Measurements from ENCODE around the gene PSPN. TPM values are rescaled to one million over a fixed set of nuclear protein-coding genes. Genes with fewer than 3 reads are reported as not detected.
"Not testable (repeated sequence)": the region's sequence is repeated elsewhere in the genome, so short reads cannot be mapped to it uniquely, and the experiment has no call there.

PSPN gene
- total RNA-seq, 1 experiment from 2014 or later, result 1.4 TPM

DNA sequence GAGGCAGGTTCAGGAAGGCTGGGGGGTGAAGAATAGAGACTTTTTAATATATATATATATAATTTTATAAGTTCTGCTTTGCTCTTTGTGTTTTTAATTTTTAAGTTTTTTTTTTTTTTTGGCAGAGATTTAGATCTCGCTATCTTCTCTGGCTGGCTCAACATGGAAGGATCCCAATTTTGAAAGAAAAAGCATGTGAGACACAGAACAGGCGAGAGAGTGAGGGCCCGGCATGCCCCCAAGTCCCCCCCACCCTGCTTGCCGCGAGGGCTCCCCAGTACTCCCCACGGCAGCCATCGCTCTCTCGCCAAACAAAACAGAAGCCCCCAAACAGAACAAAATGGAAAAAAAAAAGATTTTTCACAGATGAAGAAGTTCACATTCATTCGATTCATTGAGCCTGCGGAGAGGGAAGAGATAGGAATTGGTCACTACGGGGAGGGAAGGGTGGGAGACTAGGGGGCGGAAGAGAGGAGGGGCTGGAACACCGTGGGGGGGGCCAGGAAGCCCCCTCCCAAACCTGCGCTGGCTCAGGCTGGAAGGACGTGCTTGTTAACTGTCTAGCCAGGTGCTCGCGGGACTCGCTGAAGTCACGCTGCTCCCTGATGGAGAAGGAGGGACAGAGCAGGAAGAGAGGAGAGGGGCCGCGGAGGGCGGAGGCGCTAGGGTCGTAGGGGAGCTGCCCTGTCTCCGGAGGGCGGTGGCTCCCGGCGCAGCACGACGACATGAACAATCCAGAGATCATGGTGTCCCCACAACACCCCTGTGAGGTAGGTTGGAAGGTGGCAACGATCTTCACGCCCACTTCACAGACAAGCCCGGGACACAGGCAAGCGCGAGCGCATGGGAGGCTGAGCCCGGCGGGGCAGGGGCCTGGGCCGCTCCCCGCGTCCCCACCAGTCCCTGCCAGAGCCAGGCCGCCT is 38.2 kb upstream of the PSPN start:
- H3K36me3 ChIP-seq, result peaks cover 48% of the 10 kb centered on the region
- no peaks in the 10 kb centered on the region for H3K27me3 ChIP-seq
- H3K4me3 ChIP-seq, result no peak overlapping the region
- no peak overlapping the region for H3K27ac ChIP-seq
- no peaks in the 10 kb centered on the region for H3K4me1 ChIP-seq
- DNase-seq, result no peak
- no peaks in the 10 kb centered on the region for H3K9me3 ChIP-seq (replicated peaks)

DNA sequence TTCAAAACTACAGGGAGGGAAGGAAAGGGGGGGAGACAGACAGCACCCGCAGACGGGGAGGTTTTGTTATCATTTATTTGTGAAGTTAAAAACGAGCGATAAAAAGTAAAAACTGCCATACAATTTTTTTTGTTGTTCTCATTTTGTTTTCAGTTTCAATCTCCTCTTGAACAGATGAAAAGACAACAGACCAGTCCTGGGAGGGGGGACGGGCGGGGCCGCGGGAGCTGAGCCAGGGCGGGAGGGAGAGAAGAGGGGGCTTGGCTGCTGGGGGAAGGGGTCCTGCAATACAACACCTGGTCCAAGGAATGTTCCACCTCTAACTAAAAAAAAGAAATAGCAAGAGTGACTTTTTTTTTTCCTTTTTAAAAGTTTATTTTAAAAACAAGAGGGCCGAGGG is 37.6 kb upstream of the PSPN start:
- Histone ChIP-seq H3K4me3 (no peak overlapping the region), H3K27ac (no peak overlapping the region), H3K9me3 (replicated peaks) (no peaks in the 10 kb centered on the region), H3K4me1 (no peaks in the 10 kb centered on the region), H3K27me3 (no peaks in the 10 kb centered on the region), H3K36me3 (peaks cover 41% of the 10 kb centered on the region)
- no peak for DNase-seq

DNA sequence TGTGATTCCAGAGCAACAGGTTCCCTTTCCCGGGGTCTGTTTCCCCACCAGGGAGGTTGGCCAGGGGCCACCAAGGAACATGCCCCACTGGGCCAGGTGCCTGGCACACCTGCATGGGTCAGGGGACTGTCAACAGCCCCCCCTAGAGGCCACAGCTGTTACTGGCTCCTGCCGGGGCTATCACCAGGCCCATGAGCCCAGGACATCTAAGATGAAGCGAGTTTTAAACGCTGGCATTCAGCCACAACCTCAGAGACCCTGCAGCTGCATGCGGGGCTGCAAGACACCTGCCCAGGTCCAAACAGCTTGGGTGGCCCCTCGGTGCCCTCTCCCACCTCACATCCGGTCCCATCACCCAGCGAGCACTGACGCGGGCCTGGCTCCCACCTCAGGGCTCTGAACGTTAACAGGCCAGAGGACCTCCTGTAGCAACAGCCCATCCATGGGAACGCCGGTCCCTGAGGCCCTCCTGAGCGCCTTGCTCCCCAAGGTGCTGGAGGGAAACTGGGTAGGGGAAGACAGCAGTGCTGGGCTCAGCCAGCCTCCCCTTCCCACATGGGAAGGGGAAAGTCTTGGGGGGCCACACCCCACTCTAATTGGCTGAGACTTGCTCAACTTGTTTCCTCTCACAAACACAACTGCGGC is 36.8 kb upstream of the PSPN start:
- H3K9me3 ChIP-seq (replicated peaks), result no peaks in the 10 kb centered on the region
- peak in 1 of 2 experiments; percentile 42 for DNase-seq

DNA sequence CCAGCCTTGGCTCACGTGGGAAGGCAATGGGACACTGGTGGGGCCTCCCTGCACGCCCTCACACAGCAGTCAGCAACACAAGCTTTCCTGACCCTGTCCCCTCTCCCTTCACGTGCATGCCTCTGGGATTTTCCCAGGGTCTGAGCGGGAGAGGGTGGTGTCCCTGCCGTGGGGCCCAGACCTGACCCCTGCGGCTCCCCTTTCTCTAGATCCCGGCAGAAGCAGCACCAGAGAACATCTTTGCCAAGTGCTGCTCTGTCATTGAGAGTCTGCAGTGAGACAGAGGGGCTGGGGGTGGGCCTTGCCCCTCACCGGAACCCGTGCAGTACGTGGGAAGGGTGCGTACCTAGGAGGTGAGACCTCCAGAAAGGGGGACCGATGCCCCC is 36.3 kb upstream of the PSPN start:
- H3K9me3 ChIP-seq (replicated peaks), result no peaks in the 10 kb centered on the region
- no peaks in the 10 kb centered on the region for H3K4me1 ChIP-seq
- no peak overlapping the region for H3K4me3 ChIP-seq
- DNase-seq, result no peak
- H3K36me3 ChIP-seq, result peaks cover 29% of the 10 kb centered on the region
- no peaks in the 10 kb centered on the region for H3K27me3 ChIP-seq
- H3K27ac ChIP-seq, result no peak overlapping the region

More for the DNA sequence above, 36.8 kb upstream of the PSPN start:
- Histone ChIP-seq H3K27me3 (no peaks in the 10 kb centered on the region), H3K36me3 (peaks cover 34% of the 10 kb centered on the region), H3K4me3 (no peak overlapping the region), H3K4me1 (no peaks in the 10 kb centered on the region), H3K27ac (no peak overlapping the region)

DNA sequence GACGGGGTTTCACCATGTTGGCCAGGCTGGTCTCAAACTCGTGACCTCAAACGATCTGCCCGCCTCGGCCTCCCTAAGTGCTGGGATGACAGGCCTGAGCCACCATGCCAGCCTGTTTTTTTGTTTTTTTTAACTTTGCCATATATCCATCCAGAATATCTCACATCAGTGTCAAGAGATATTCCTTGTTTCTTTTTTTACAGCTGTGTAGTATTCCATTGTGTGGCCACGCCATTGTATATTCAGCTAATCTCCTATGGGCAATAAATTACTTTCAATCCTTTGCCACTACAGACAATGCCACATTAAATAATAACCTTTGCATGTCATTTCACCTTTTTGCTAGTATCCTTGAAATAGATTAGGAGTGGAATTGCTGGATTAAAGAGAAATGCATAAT is 33.6 kb upstream of the PSPN start:
- Histone ChIP-seq H3K36me3 (peaks cover 7% of the 10 kb centered on the region), H3K27me3 (no peaks in the 10 kb centered on the region), H3K27ac (no peak overlapping the region), H3K4me3 (no peak overlapping the region), H3K4me1 (no peaks in the 10 kb centered on the region), H3K9me3 (replicated peaks) (no peaks in the 10 kb centered on the region)
- DNase-seq, result no peak

DNA sequence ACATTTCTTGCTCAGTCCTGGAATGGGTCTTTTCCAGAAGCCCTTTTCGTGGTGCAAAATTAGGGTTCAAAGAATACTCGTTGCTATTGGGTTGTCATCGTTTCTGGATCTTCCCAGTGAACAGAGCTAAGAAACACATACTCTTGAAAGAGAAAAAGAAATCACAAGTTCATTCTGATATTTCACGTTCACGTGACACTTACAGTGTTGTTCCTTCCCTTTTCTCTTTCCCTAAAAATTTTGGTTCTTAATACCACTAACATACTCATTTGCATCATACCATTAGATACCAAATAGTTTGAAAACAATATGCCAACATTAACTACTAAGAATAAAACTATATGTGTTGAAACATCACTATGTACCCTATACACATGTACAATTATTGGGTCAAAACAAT is 30.7 kb upstream of the PSPN start:
- Histone ChIP-seq H3K36me3 (no peaks in the 10 kb centered on the region), H3K9me3 (replicated peaks) (no peaks in the 10 kb centered on the region), H3K27ac (no peak overlapping the region), H3K4me1 (no peaks in the 10 kb centered on the region), H3K4me3 (no peak overlapping the region), H3K27me3 (no peaks in the 10 kb centered on the region)
- no peak for DNase-seq

DNA sequence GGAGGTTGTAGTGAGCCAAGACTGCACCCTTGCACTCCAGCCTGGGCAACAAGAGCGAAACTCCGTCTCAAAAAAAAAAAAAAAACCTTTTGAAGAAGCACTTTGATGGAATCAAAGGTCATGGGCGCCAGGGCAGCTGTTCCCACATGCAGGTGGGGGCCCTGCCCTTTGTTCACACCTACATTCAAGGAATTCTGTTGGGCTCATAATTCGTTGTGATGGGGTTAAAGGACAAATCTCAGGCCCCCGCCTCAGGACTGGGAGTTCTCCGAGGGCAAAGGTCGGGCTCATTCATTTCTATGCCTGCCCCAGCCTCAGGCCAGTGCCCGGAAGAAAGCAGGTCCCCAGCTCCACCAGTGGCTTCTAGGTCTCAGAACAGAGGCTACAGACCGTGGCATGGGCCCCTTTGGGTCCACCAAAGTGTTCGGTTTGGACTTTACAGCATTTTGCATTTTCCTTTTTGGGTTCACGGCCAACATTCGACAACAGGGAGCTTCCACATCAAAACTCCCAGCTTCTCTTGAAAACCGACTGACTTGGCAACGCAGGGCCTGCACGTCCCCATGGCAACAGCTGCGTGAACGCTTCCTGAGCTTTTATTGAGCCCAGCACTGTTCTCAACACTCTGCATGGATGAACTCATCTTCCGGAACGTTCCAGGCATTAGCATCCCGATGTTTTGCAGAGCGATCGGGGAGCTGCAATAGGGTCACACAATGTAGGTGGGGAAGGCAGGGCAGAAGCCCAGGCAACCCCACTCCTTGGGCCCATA is 27.3 kb upstream of the PSPN start:
- H3K4me1 ChIP-seq, result no peaks in the 10 kb centered on the region

DNA sequence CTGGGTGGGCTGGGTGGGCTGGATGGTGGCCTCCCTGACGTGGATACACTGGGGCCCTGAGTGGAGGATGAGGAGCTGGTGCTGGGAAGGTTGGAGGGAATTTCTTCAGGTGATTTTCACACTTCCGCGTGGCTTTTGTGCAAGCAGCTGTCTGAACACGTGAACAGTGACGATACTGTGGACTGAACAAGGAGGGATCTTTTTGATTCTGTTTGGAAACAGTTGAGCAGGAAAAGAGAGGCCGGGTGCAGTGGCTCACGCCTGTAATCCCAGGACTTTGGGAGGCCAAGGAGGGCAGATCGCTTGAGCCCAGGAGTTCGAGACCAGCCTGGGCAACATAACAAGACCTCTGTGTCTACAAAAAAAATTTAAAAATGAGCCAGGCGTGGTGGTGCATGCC is 26.3 kb upstream of the PSPN start:
- H3K4me1 ChIP-seq, result no peaks in the 10 kb centered on the region
- no peaks in the 10 kb centered on the region for H3K36me3 ChIP-seq
- no peak for DNase-seq
- H3K27ac ChIP-seq, result no peak overlapping the region
- H3K4me3 ChIP-seq, result no peak overlapping the region
- H3K9me3 ChIP-seq (replicated peaks), result no peaks in the 10 kb centered on the region
- H3K27me3 ChIP-seq, result no peaks in the 10 kb centered on the region

More for the DNA sequence above, 27.3 kb upstream of the PSPN start:
- Histone ChIP-seq H3K36me3 (no peaks in the 10 kb centered on the region), H3K27me3 (no peaks in the 10 kb centered on the region), H3K9me3 (replicated peaks) (no peaks in the 10 kb centered on the region), H3K4me3 (no peak overlapping the region), H3K27ac (no peak overlapping the region)
- peak in 1 of 2 experiments; percentile 26 for DNase-seq

DNA sequence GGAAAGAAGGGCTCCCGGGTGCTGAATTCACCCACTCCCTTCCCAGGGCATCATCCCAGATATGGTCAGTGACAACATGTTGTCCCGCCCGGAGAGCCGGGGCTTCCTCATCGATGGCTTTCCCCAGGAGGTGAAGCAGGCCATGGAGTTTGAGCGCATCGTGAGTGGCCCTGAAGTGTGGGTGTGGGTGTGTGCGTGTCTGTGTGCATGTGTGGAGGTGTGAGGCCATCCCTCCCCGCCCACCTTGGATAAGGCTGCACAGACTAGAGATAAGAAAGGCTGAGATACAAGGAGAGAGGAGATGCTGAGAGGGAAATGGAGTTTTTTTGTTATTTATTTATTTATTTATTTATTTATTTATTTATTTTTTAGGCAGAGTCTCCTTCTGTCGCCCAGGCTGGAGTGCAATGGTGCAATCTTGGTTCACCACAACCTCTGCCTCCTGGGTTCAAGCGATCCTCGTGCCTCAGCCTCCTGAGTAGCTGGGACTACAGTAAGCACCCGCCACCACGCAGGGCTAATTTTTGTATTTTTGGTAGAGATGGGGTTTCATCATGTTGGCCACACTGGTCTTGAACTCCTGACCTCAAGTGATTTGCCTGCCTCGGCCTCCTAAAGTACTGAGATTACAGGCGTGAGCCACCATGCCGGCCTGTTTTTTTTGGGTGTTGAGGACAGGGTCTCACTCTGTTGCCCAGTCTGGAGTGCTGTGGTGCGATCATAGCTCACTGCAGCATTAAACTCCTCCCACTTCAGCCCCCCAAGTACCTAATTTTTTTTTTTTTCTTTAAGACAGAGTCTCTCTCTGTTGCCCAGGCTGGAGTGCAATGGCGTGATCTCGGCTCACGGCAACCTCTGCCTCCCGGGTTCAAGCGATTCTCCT is 24.6 kb upstream of the PSPN start:
- H3K27ac ChIP-seq; H3K4me1 ChIP-seq; H3K27me3 ChIP-seq; H3K4me3 ChIP-seq; DNase-seq; H3K36me3 ChIP-seq; H3K9me3 ChIP-seq (replicated peaks): not testable (repeated sequence)

DNA sequence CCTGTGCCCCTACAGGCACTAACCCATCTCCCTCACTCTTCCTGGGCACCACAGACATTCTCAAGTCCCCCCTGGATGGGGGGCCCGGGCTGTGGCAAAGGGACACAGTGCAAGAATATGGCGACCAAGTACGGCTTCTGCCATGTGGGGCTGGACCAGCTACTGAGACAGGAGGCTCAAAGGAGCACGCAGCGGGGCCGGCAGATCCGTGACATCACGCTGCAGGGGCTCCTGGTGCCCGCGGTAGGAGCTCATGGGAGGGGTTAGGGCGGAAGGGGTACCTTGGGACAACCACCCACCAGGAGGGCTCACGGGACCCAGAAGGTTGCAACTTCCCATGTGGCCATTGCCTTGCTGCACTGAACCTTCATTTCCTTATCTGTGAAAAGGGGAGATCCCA is 20.6 kb upstream of the PSPN start:
- no peaks in the 10 kb centered on the region for H3K27me3 ChIP-seq
- H3K36me3 ChIP-seq, result no peaks in the 10 kb centered on the region
- DNase-seq, result no peak
- H3K27ac ChIP-seq, result no peak overlapping the region
- H3K4me3 ChIP-seq, result no peak overlapping the region
- no peaks in the 10 kb centered on the region for H3K9me3 ChIP-seq (replicated peaks)
- no peaks in the 10 kb centered on the region for H3K4me1 ChIP-seq

DNA sequence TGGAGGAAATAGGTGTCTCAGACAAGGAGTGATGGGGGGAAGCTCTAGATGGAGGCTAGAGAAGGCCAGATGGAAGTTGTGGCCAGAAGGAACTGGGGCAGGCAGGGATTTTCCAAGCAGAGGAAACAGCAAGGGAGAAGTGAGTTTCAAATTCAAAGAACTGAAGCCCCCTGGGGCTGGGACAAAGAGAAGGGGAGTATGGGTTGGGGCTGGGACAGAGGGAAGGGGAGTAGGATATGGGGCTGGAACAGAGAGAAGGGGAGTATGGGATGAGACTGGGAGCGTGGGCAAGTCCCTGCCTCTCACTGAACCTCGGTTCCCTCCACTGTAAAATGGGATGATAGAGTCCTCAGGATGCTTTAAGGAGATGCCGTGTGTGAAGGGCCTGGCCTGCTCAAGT is 19.1 kb upstream of the PSPN start:
- peaks cover 5% of the 10 kb centered on the region for H3K36me3 ChIP-seq
- DNase-seq, result no peak
- H3K9me3 ChIP-seq (replicated peaks), result no peaks in the 10 kb centered on the region
- H3K27me3 ChIP-seq, result no peaks in the 10 kb centered on the region
- no peaks in the 10 kb centered on the region for H3K4me1 ChIP-seq
- H3K27ac ChIP-seq, result no peak overlapping the region
- H3K4me3 ChIP-seq, result no peak overlapping the region

DNA sequence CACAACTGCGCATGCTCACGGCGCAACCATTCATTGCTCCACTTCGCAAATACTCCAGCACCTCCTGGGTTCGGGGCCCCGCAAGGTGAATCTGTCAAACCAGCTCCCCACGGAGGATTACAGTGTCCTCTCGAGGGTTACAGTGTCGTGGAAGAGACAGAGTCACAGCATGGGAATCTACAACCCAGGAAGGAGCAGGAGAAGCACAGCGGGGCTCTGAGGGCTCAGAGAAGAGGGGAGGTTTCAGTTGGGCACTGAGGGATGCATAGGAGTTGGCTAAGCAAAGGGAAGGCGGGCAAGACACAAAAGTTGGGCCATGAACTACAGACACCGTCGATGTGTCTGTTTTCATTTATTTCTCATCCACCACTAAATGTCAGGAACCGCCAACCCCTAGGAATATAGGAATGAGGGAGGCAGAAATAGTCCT is 18.3 kb upstream of the PSPN start:
- no peaks in the 10 kb centered on the region for H3K27me3 ChIP-seq
- H3K36me3 ChIP-seq, result peaks cover 11% of the 10 kb centered on the region
- DNase-seq, result no peak
- H3K4me3 ChIP-seq, result peak overlapping the region; percentile 69
- no peaks in the 10 kb centered on the region for H3K9me3 ChIP-seq (replicated peaks)
- H3K4me1 ChIP-seq, result no peaks in the 10 kb centered on the region
- H3K27ac ChIP-seq, result peak overlapping the region; percentile 45

DNA sequence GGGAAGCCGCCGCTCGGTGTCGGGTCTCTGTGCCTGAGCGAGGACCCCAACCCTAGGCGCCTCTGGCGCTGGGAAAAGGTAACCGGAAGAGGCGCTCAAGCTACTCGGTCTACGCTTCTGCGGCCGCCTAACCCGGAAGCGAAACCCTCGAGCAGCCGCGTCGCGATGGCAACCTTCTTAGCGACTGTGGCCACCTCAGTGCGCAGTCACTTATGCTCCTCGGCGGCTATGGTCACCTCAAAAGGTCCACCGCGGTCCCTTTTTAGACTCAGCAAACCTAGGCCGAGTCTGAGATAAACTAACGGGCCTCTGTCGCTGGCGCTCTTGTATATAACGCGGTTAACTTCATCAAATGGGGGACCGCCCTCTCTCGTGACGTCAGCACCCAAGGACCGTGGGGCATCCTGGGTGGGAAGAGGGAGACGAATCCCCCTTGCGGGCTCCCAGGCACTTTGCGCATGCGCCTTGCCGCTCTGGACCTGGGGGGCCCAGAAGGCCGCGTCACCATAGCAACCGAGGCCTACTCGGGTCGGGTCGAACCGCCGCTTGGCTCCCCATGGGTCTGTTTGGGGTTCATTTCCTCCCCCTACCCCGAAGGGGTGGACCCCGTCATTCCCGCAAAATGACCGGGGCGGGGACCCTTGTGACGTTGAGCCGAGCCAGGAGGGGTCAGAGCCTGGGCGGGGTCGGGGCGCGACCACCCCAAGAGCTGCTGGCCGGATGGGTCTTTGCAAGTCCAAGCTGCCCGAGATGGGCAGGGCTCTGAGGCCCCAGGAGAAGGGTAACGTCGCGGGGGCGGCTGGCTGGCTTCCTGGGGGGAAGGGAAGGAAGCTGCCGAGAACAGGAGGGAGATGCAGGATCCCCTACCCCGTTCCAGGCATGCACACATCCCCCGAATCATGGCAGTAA is 17.6 kb upstream of the PSPN start, which contains the start of gene GTF2F1:
Gene GTF2F1, minus strand, starts transcription at position 91 of the 909 bp plus-strand sequence. CDS start 169 bp downstream, outside the sequence.
- Histone ChIP-seq H3K27me3 (no peaks in the 10 kb centered on the region), H3K4me1 (no peaks in the 10 kb centered on the region), H3K27ac (peak within 1 kb of the TSS; percentile 45), H3K9me3 (replicated peaks) (no peaks in the 10 kb centered on the region), H3K36me3 (peaks cover 17% of the 10 kb centered on the region), H3K4me3 (peak within 1 kb of the TSS; percentile 69)
- peak; percentile 95 to 97 for DNase-seq

Data from SJCRH30 (cell line).